NCI-H526 treated with DMSO at 0.1 percent for 48 hours (cell line): Measurements from ENCODE around the gene SLC49A3.

Experiments used
- DNase-seq: peaks from one replicate; lab custom pipeline; 2025; lab: John Stamatoyannopoulos, UW

SLC49A3 gene

DNA sequence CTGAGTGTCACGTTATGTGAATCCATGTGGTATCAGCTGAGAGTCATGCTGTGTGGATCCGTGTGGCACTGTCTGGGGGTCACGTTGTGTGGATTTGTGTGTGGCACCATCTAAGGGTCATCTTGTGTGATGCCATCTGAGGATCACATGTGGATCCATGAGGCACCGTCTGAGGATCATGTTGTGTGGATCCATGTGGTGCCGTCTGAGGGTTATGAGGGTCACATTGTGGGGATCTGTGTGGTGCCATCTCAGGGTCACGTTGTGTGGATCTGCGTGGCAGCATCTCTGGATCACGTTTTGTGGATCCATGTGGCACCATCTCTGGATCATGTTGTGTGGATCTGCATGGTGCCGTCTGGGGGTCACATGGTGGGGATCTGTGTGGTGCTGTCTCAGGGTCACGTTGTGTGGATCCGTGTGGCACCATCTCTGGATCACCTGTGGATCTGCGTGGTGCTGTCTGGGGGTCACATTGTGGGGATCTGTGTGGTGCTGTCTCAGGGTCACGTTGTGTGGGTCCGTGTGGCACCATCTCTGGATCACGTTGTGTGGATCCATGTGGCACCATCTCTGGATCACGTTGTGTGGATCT is 56.7 kb downstream of the SLC49A3 start:
- DNase-seq: no peak
